OCI-LY3 (cell line): ENCODE results near the gene RNF227.
A peak's percentile ranks its signal among the peaks of the same experiment; 100 is the strongest.

Experiments
- H2AFZ ChIP-seq: fragments of 200-600, 300-600 bp; shearing (Covaris generic); 2 replicates; pipeline ENCODE4 v1.6.0; 2014; ENCODE audit warnings: antibody characterized with exemption, low read depth, low read length
- H3K27ac ChIP-seq: fragments of 200-600, 300-600 bp; sonication (generic); 2 replicates; pipeline ENCODE4 v1.5.1; 2014; ENCODE audit warnings: mild to moderate bottlenecking, low read length, moderate library complexity, mixed read lengths
- H3K27me3 ChIP-seq: fragments of 200-600, 300-600 bp; sonication (generic); 2 replicates; pipeline ENCODE4 v1.6.1; 2014; ENCODE audit warnings: low read depth, low read length, mixed read lengths
- H3K36me3 ChIP-seq: fragments of 200-600, 300-600 bp; sonication (generic); replicated peaks from 2 replicates; pipeline ENCODE3; 2014; ENCODE audit warnings: low read depth, low read length, mixed read lengths
- H3K4me1 ChIP-seq: fragments of 300-600, 200-600 bp; sonication (generic); 2 replicates; pipeline ENCODE4 v1.6.1; 2014; ENCODE audit warnings: low read length, mixed read lengths
- H3K4me2 ChIP-seq: fragments of 200-600, 300-600 bp; sonication (generic); 2 replicates; pipeline ENCODE4 v1.6.1; 2014; ENCODE audit warnings: low read length, mixed read lengths
- H3K4me3 ChIP-seq: fragments of 300-600, 200-600 bp; sonication (generic); 2 replicates; pipeline ENCODE4 v1.5.1; 2014; ENCODE audit warnings: antibody characterized with exemption, mild to moderate bottlenecking, low read length, moderate library complexity
- H3K79me2 ChIP-seq: fragments of 300-600, 200-600 bp; shearing (Covaris generic); 2 replicates; pipeline ENCODE4 v1.6.1; 2014; ENCODE audit warnings: mild to moderate bottlenecking, low read length, mixed read lengths
- H3K9ac ChIP-seq: fragments of 300-600, 200-600 bp; shearing (Covaris generic); 2 replicates; pipeline ENCODE4 v1.6.0; 2014; ENCODE audit warnings: mild to moderate bottlenecking, low read length, moderate library complexity
- H3K9me3 ChIP-seq: fragments of 200-600, 300-600 bp; shearing (Covaris generic); 2 replicates; pipeline ENCODE4 v1.6.1; 2014; ENCODE audit warnings: low read length, mixed read lengths; ENCODE audit not compliant: insufficient read depth
- H4K20me1 ChIP-seq: fragments of 200-600, 300-600 bp; sonication (generic); 2 replicates; pipeline ENCODE4 v1.6.1; 2016; ENCODE audit warnings: low read length, mixed read lengths; ENCODE audit not compliant: insufficient read depth
- CTCF ChIP-seq: fragments of 200-600, 300-600 bp; sonication (generic); IDR thresholded peaks from 2 replicates; pipeline ENCODE4 v1.5.1; 2014; ENCODE audit warnings: antibody characterized with exemption, low read length, low read depth
- EZH2phosphoT487 ChIP-seq: fragments of 200-600 bp; shearing (Covaris generic); IDR thresholded peaks from 2 replicates; pipeline ENCODE4 v1.6.1; 2018; ENCODE audit warnings: antibody characterized with exemption, mixed run types, low read depth

Gene RNF227

GRCh38 chr17:7889166-7889955 lies 26.7 kb downstream of the RNF227 start:
- Histone ChIP-seq H3K27ac (no peak overlapping the region), H3K4me3 (no peak overlapping the region), H2AFZ (no peak overlapping the region), H3K9me3 (no peaks in the 10 kb centered on the region), H3K9ac (no peak overlapping the region), H3K4me2 (no peak overlapping the region), H3K27me3 (no peaks in the 10 kb centered on the region), H3K36me3 (peaks cover 3% of the 10 kb centered on the region), H4K20me1 (peaks cover 5% of the 10 kb centered on the region; the same call in 1 of the 2 replicates), H3K4me1 (peaks cover 4% of the 10 kb centered on the region; the same call in 1 of the 2 replicates), H3K79me2 (peaks cover 39% of the 10 kb centered on the region)
- TF ChIP-seq EZH2phosphoT487: no peak
- no peak for TF ChIP-seq CTCF

GRCh38 chr17:7888184-7888920 lies 27.7 kb downstream of the RNF227 start, which contains the start of gene CHD3:
TSS of gene CHD3 (plus strand) at chr17:7888789. CDS start at chr17:7889001, 212 bp downstream.
- Histone ChIP-seq H3K9me3 (no peaks in the 10 kb centered on the region), H3K27me3 (no peaks in the 10 kb centered on the region), H3K36me3 (no peaks in the 10 kb centered on the region), H3K9ac (peak within 1 kb of the TSS; percentile 91), H3K4me1 (peaks cover 12% of the 10 kb centered on the region; the same call in 1 of the 2 replicates), H3K79me2 (peaks cover 39% of the 10 kb centered on the region), H3K27ac (peak within 1 kb of the TSS; percentile 41), H3K4me3 (peak within 1 kb of the TSS; percentile 99), H4K20me1 (peaks cover 5% of the 10 kb centered on the region; the same call in 1 of the 2 replicates), H3K4me2 (peak within 1 kb of the TSS; percentile 94), H2AFZ (no peak within 1 kb of the TSS)
- no peak for TF ChIP-seq CTCF
- no peak for TF ChIP-seq EZH2phosphoT487

- peaks cover 5% of the 10 kb centered on the region; the same call in 1 of the 2 replicates for H4K20me1 ChIP-seq
- H3K27ac ChIP-seq: peak overlapping the region; percentile 79
- H3K9ac ChIP-seq: peak overlapping the region; percentile 91
- H3K9me3 ChIP-seq: no peaks in the 10 kb centered on the region
- H3K4me3 ChIP-seq: peak overlapping the region; percentile 99
- peaks cover 2% of the 10 kb centered on the region for H3K36me3 ChIP-seq
- peaks cover 19% of the 10 kb centered on the region; the same call in 1 of the 2 replicates for H3K4me1 ChIP-seq
- peak overlapping the region; percentile 94 for H3K4me2 ChIP-seq
- H2AFZ ChIP-seq: no peak overlapping the region
- H3K79me2 ChIP-seq: peaks cover 39% of the 10 kb centered on the region
- no peaks in the 10 kb centered on the region for H3K27me3 ChIP-seq
- TF ChIP-seq EZH2phosphoT487: no peak
- TF ChIP-seq CTCF: no peak
These were observed 28.5 kb downstream of the RNF227 start for GRCh38 chr17:7887482-7888183.
